Gastroesophageal sphincter (tissue), 3 donors: ENCODE results near the gene TNFRSF1A.

Experiments used
- EP300 ChIP-seq: sonication (generic); formaldehyde crosslinking; IDR thresholded peaks from one replicate; pipeline ENCODE4 v1.6.1; 2017; ENCODE audit warnings: antibody characterized with exemption, mild to moderate bottlenecking
- POLR2A ChIP-seq, 2 donors: fragments of 450-650 bp; IDR thresholded peaks; one replicate each; pipeline ENCODE4 v1.6.1; 2017; ENCODE audit warnings: antibody characterized with exemption in 2 of 2, mild to moderate bottlenecking in 2 of 2, moderate library complexity in 1 of 2
- POLR2AphosphoS5 ChIP-seq: sonication (generic); formaldehyde crosslinking; IDR thresholded peaks from one replicate; pipeline ENCODE4 v1.6.1; 2017; ENCODE audit warnings: antibody characterized with exemption
- TF ChIP-seq, protein P1 (sequence below), 4 experiments: fragments of 200-600 bp in 2 of 4; fragments of 450-650 bp in 2 of 4; sonication (generic) in 1 of 4; IDR thresholded peaks; one replicate each; pipeline ENCODE4 v1.5.1; 2017 to 2019; ENCODE audit warnings: antibody characterized with exemption in 4 of 4, mild to moderate bottlenecking in 2 of 4, moderate library complexity in 2 of 4

DNA sequence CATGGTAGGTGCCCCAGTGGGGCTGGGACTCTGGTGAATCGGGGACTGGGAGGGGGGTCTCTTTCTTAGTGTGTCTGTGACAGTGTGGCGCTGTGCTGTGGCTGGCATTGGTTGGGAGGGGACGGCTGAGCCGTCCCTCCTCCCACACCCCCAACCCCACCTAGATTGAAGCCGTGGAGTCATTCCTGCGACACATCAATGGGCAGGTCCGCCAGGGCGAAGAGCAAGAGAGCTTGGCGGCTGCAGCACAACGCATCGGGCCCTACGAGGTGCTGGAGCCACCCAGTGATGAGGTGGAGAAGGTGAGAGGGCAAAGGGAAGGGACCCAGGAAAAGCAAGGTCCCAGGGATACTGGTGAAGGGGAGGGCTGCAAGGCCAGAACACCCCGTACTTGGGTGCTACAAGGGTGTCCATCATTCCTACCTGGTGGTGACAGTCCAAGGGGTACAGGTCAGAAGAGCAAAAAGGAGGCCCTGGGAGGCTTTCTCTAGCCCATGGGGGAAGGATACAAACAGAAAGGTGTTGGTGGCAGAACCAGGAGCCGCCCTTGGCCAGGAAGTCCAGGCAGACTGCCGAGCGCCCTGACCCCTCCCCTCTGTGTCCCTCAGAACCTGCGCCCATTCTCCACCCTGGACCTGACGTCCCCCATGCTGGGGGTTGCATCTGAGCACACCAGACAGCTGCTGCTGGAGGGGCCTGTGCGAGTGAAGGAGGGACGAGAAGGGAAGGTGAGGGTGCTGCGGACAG lies 24.0 kb downstream of the TNFRSF1A start:
- TF ChIP-seq, protein P1, sequence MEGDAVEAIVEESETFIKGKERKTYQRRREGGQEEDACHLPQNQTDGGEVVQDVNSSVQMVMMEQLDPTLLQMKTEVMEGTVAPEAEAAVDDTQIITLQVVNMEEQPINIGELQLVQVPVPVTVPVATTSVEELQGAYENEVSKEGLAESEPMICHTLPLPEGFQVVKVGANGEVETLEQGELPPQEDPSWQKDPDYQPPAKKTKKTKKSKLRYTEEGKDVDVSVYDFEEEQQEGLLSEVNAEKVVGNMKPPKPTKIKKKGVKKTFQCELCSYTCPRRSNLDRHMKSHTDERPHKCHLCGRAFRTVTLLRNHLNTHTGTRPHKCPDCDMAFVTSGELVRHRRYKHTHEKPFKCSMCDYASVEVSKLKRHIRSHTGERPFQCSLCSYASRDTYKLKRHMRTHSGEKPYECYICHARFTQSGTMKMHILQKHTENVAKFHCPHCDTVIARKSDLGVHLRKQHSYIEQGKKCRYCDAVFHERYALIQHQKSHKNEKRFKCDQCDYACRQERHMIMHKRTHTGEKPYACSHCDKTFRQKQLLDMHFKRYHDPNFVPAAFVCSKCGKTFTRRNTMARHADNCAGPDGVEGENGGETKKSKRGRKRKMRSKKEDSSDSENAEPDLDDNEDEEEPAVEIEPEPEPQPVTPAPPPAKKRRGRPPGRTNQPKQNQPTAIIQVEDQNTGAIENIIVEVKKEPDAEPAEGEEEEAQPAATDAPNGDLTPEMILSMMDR (IDR thresholded peaks at IDR 0.05): no peak
- TF ChIP-seq POLR2A (IDR thresholded peaks at IDR 0.05) (no peak), POLR2AphosphoS5 (no peak), EP300 (no peak)
